NCI-H510A treated with DMSO at 0.1 percent for 48 hours (cell line): Measurements from ENCODE around the gene SEC31A.

ENCODE experiments used
- DNase-seq: peaks from one replicate; lab custom pipeline; 2025; lab: John Stamatoyannopoulos, UW

The SEC31A gene

DNA sequence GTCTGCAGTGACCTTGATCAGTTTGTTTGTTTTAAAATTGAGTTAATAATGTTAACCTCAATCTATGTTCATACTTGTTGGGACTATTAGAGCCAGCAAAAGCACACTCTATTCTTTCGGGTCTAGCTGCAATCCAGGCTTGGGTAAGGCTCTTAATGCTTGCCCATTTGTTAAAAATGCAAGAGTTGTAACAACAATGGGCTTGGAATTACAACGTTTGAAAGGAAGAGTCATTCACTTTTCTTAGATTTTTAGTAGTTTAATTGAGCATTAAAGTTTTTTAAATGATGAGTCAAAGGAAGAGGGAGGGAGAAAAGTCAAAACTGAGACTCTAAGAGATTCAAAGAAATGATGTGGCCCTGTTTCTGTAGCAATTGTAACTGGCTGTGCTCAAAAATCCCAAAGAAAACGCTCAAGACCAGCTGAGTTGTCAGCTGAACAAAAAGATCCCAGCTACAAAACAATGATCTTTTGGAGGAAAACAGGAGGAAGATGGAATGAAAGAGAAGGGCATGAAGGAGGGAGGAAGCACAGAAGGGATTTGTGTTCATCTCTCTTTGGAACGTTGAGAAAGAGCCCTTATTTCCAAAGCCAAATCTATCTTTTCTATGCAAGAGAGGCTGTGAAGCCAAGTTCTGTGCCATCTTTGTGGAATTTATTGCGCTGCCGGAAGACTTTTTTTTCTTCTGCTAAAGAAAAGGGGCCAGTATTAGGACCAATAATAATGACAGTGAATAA, 97.9 kb downstream of the SEC31A start:
- DNase-seq, result no peak

DNA sequence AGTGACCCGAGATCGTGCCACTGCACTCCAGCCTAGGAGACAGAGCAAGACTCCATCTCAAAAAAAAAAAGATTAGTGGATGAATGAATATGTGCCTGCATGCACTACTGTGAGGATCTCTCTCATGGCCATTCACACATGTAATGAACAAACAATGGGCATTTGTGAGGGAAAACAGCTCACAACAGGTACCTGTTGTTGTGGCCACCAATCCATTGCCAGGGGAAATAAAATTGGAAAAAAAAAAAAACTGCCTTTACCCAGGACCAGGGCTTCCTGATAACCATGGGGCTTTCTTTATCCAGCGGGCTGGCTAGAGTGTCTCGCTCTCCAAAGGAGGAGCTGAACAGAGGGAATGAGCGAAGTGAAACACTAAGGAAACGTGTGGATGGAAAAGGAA, 99.8 kb downstream of the SEC31A start:
- no peak for DNase-seq

GRCh38 chr4:82790060-82790660, 100.8 kb downstream of the SEC31A start:
- no peak for DNase-seq

DNA sequence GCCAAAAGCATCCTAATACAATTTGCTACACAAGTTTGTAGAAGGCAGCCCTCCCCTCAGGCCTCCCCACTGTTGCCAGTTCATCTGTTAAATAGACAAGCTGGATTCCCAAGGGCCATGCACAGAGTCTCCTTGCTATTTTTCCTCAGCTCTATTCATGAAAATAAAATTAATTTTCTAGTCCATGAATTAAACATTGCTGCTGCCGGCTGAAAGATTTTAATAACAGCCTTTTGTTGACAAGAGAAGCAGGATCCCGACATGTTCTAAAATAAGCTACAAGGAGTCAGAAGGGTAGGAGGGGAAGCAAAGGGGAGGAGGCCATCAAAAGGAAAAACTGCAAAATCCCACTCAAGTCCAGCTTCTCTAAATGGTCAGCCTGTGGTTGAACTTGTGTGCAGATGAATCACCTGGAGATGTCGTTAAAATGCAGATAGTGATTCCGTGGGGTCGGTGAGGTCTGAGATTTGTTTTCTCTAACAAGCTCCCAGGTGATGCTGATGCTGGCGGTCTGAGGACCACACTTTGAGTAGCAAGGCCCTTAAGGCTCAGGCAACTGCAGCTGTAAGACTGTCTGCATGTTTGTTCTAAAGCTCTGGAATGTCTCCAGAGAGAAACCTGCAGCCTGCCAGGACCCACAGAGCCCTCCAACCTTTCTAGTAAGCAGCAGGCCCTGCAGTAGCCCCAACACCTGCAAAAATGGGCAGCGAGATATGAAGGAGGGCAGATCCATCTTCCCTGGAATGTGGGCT, 101.8 kb downstream of the SEC31A start:
- DNase-seq, result no peak

DNA sequence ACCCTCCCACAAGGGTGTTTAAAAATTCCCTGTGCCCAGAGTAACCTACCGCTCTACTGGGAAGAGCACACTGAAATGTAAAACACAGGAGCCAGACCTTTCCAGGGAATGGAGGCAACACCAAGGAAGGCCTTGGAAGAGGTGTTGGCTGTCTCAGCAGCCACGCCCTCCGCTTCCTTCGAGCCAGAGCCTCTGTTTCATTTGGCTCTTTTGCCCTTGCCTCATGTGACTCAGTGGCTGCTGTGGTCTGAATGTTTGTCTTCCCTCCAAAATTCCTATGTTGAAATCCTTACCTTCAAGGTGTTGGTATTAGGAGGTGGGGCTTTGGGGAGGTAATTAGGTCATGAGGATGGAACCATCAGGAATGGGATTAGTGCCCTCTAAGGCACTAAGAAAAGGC, 103.6 kb downstream of the SEC31A start:
- no peak for DNase-seq

GRCh38 chr4:82786828-82787227, 104.1 kb downstream of the SEC31A start:
- no peak for DNase-seq

- DNase-seq, result peak; percentile 17
These were observed 105.1 kb downstream of the SEC31A start for GRCh38 chr4:82785611-82786400.

DNA sequence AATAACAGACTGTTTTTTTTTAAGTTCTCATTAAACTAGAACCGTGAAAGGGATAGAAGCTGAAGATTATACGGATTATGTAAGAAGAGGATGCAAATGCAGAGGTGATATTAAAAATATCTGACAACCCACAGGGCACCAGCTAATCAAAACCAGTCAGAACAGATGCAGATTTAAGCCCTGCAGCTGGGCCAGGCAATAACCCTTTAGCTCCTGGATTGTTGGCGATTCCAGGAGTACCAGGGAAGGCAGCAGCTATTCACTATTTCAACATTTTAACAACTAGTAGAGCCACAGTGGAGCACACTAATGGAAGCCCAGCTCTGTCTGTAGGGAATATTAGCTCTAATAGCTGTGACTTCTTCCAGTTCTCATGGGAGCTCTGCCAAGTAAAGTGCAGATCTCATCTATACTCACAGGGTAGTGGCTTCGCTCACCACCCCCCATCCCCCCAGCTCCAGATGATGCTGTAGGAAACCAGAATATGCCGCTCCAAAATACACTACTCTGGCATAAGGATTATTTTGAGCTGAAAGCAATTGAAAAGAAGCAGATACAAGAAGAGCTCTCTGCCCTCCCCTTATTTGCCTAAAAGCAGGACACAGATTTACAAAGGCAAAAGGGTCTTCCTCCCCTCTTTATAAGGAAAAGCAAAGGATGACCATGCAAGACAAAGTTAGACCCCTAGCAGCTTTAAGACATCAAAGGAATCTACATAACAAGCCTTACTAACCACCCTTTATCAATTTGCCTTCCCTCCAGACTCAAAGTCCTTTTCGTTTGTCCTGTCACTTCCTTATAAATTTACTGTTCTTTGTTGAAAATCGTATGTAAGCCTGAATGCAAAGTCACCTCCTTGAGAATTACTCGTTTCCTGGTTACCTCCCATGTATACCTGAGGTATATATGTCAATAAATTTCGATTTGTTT, 106.0 kb downstream of the SEC31A start:
- DNase-seq, result no peak

- DNase-seq, result no peak
These were observed 108.2 kb downstream of the SEC31A start for GRCh38 chr4:82782626-82783345.

DNA sequence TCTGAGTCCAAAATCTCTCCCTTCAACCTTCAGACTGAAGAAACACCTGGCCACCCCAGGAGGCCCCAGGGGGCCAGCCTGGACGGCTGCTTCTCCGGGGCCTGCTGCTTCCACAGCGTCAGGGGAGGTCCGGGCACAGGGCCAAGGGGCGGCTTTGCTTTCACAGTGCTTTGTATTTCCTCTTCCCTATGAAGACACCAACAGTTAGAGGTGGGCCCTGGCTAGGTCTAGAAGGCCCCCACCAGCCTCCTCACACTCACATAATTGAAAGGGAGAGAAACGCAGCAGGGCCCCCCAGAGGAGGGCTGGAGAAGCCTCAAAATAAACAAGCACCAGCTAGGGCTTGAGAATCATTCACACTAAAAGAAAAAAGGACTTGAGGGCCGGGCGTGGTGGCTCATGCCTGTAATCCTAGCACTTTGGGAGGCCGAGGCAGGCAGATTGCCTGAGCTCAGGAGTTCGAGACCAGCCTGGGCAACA, 110.2 kb downstream of the SEC31A start:
- DNase-seq, result peak; percentile 90

GRCh38 chr4:82780170-82780751, 110.7 kb downstream of the SEC31A start:
- DNase-seq, result no peak

DNA sequence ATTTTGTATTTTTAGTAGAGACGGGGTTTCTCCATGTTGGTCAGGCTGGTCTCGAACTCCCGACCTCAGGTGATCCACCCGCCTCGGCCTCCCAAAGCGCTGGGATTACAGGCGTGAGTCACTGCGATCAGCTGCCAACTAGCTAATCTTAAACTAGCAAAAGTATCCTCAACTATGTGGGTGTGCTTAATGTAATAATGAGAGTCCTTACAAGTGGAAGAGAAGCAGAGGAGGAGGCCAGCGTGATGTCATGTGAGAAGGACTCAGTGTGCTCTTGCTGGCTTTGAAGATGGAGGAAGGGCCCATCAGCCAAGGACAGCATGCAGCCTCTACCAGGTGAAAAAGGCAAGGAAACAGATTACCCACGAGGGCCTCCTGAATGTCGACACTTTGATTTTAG, 111.9 kb downstream of the SEC31A start:
- DNase-seq, result no peak

- DNase-seq, result no peak
These were observed 113.0 kb downstream of the SEC31A start for GRCh38 chr4:82777857-82778525.

- DNase-seq, result no peak
These were observed 113.9 kb downstream of the SEC31A start for GRCh38 chr4:82776925-82777542.

- DNase-seq, result no peak
These were observed 115.7 kb downstream of the SEC31A start for GRCh38 chr4:82775243-82775642.

DNA sequence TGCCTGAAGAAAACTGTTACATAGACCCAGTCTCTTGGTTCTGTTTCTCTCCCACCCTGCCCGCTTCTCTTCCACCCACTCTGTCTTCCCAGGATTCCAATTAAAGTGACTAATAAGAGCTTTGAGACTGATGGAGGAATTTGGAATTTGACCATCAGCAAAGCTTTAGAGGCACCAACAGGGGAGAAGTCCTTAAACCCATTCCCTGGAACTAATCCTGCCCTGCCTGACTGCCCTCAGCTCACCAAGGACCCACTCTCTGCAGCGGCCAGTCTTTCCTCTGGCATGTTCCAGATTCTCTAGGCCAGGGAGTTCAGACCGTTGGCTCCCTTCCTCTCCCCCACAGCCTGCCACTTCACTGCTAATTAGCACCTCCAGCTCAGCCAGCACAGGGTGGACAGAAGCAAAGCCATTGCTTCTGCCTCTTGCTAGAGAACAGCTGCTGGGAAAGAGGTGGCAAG, 116.2 kb downstream of the SEC31A start:
- DNase-seq, result no peak

- no peak for DNase-seq
These were observed 117.9 kb downstream of the SEC31A start for GRCh38 chr4:82773057-82773456.

DNA sequence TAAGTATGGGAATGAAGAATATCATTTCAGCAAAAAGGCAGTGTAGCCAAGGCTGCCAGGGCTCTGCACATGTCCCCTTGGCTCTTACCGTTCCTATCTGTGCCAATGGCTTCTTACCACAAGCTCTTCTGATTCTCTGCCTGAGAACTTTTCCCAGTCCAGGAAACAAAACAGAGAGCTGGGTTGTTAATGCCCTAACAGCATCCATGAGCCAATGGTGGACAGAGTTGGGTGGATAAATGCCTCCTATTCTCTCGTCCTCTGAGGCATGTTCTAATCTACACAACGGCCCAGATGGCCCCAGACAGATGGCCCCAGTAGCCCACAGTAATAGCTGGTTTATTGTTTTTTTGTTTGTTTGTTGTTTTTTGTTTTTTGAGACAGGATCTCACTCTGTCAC, 120.3 kb downstream of the SEC31A start:
- no peak for DNase-seq
